Measurements from ENCODE around the gene SMG7. TPM values are rescaled to one million over a fixed set of nuclear protein-coding genes. Genes with fewer than 3 reads are reported as not detected.

The SMG7 gene
- total and polyA plus RNA-seq, 2 donors (not counting 3 experiments of a cell fraction or from before 2014, with no cell fraction given): 25.4 to 47.1 TPM

- intact Hi-C loops (cut with micrococcal nuclease): no loop called here
These were observed 23.1 kb downstream of the SMG7 start for GRCh38 chr1:183495420-183495819.

More at GRCh38 chr1:183495420-183495819, 23.1 kb downstream of the SMG7 start:
- no peak overlapping the region for H2AFZ ChIP-seq (ENCODE audit: low read depth, low read length)
- no peaks in the 10 kb centered on the region for H3K9me3 ChIP-seq (replicated peaks; ENCODE audit: control insufficient read depth, insufficient read depth, low read length)
- dilution Hi-C loops (cut with MboI; ENCODE audit: extremely low pct_ligation_motif_present, low sequenced_read_pairs): no loop called here
- no peaks in the 10 kb centered on the region for H3K36me3 ChIP-seq (ENCODE audit: control insufficient read depth in 2 of 2, extremely low read depth in 1 of 2, insufficient read depth in 2 of 2, low read length in 2 of 2)
- H3K9ac ChIP-seq (replicated peaks; ENCODE audit: extremely low read depth, insufficient read depth, low read length): no peak overlapping the region
- no peak overlapping the region for H3K4me2 ChIP-seq (ENCODE audit: insufficient read depth, low read length)
- no peak overlapping the region for H3K27ac ChIP-seq (ENCODE audit: insufficient read depth, low read depth, low read length)
- H3K27me3 ChIP-seq (ENCODE audit: control insufficient read depth in 2 of 2, insufficient read depth in 2 of 2, low read length in 2 of 2): no peaks in the 10 kb centered on the region
- FAIRE-seq: no peak
- H3K79me2 ChIP-seq (ENCODE audit: control insufficient read depth, insufficient read depth, low read length): peaks cover 77% of the 10 kb centered on the region
- peaks cover 2% of the 10 kb centered on the region for H3K9me1 ChIP-seq (replicated peaks; ENCODE audit: control insufficient read depth, extremely low read depth, insufficient read depth, low read length)
- TF ChIP-seq MYC (IDR thresholded peaks at IDR 0.05; ENCODE audit: low read depth, low read length) (no peak), POLR2AphosphoS5 (IDR thresholded peaks at IDR 0.05; ENCODE audit: insufficient read depth, low read depth, low read length) (no peak), GATA2 (IDR thresholded peaks at IDR 0.05; ENCODE audit: insufficient read depth, insufficient read length, low read depth, low read length) (no peak), MAX (IDR thresholded peaks at IDR 0.05; ENCODE audit: insufficient read depth, insufficient read length) (no peak), CTCF (IDR thresholded peaks at IDR 0.05; ENCODE audit: extremely low read depth in 1 of 2, insufficient read depth in 1 of 2, low read depth in 1 of 2, low read length in 2 of 2) (no peak), POLR2A (IDR thresholded peaks at IDR 0.05; ENCODE audit: low read depth, low read length) (no peak), FOS (IDR thresholded peaks at IDR 0.05; ENCODE audit: borderline replicate concordance, insufficient read depth, low read length) (no peak), JUN (IDR thresholded peaks at IDR 0.05; ENCODE audit: borderline replicate concordance, insufficient read depth, insufficient read length, low read depth) (no peak), EZH2 (IDR thresholded peaks at IDR 0.05; ENCODE audit: borderline replicate concordance, low read depth, low read length, severe bottlenecking) (no peak)
- no TSS peak for BruUV-seq (replicated peaks)
- no peak for DNase-seq (ENCODE audit: low read depth, low spot score)
- H4K20me1 ChIP-seq (replicated peaks; ENCODE audit: control insufficient read depth, extremely low read depth, insufficient read depth, low read length): peaks cover 9% of the 10 kb centered on the region
- CTCF ChIA-PET: interaction anchor here (0.8 to 1.7 kb wide), 2 partner anchors 10 to 17 kb away, joined by 3 to 5 read pairs; no protein-coding TSS in a partner anchor
- H3K4me3 ChIP-seq (replicated peaks in 1 of 3; ENCODE audit: insufficient read depth in 1 of 3, low read depth in 1 of 3, low read length in 3 of 3): no peak overlapping the region
- peaks cover 2% of the 10 kb centered on the region for H3K4me1 ChIP-seq (ENCODE audit: control insufficient read depth, extremely low read depth, insufficient read depth, low read length)
- POLR2A ChIA-PET: no interaction called here
